ENCODE results near the gene CAMK1D.
"Not testable (repeated sequence)": the region's sequence is repeated elsewhere in the genome, so short reads cannot be mapped to it uniquely, and the experiment has no call there.

CAMK1D gene

DNA sequence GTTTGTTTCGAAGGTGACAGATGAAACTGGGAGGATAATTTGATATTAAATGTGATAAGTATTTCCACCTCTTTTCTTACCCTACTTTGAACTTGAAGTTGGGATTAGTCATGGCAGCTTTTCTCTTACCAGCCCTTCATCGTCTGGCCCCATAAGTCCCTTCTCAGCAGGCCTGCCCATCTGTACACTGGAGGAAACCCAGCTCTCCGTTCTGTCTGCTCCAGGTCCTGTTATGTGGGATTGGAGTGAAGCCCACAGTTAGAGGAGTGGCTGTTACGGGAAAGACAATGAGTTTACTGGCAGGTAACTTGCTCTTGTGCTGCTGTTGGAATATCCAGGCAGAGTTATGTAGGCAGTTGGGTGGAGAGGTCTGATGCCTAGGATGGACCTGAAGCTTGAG, 127.3 kb downstream of the CAMK1D start:
- no peak for DNase-seq

- no peak for DNase-seq
Measured at GRCh38 chr10:12479437-12479844, 130.1 kb downstream of the CAMK1D start.

DNA sequence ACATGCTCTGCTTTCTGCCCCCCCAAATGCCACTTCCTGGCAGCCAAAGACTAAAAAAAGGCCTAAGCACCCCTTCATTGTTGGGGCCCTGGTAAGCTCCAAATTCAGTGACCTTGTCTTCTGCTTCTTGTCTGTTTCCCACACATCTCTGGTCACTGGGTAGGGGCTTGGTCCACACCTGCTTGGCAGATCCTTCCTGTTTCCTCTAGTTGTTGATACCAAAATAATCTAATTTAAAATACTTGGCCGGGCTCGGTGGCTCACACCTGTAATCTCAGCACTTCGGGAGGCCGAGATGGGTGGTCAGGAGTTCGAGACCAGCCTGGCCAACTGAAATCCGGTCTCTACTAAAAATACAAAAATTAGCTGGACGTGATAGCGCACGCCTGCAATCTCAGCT, 130.6 kb downstream of the CAMK1D start:
- no peak for DNase-seq

GRCh38 chr10:12480440-12480839, 131.1 kb downstream of the CAMK1D start:
- DNase-seq: no peak

GRCh38 chr10:12481924-12482323, 132.6 kb downstream of the CAMK1D start:
- DNase-seq: no peak

- no peak for DNase-seq
Measured at GRCh38 chr10:12482587-12482986, 133.2 kb downstream of the CAMK1D start.

DNA sequence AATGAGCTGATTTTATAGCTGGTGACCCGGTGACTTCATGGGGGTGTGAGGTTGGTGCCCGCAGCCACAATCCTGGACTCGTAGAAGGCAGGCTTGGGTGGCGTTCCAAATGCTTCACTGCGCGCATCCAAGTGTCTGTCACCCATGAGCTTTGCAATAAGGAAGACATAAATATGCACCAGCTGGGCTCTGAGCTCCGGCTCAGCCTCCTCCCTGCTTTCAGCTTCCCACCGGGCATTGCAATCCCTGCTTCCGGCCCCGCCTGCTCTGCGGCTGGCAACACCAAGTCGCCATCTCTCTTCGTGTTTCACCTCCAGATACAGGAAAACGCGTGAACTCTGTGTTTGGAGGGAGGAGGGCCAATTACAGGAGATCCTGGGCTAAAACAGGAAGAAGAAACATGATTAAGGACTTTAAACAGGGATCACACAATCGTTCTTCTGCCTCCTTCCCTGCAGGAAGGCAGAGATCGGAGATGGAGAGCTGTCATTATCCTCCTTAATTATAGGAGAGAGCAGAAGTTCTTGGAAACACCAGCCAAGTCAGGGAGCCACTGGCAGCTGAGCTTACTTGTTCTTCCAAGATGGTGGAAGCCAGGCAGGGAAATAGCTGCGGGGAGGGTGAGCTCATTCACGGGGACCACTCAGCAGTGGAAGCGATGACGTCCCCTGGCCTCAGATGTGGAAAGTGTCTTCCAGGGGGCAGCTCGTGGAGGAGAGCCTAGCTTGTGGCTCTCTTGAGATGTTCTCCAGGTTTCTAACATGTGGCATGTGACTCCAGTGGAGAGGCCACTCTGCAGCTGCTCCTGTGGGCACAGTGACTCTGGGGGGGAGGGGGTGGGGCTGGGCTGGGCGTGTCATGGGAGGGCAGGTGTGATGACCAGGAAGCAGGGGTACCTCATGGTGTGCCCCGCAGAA, 134.9 kb downstream of the CAMK1D start:
- no peak for DNase-seq

GRCh38 chr10:12484941-12485805, 135.8 kb downstream of the CAMK1D start:
- no peak for DNase-seq

DNA sequence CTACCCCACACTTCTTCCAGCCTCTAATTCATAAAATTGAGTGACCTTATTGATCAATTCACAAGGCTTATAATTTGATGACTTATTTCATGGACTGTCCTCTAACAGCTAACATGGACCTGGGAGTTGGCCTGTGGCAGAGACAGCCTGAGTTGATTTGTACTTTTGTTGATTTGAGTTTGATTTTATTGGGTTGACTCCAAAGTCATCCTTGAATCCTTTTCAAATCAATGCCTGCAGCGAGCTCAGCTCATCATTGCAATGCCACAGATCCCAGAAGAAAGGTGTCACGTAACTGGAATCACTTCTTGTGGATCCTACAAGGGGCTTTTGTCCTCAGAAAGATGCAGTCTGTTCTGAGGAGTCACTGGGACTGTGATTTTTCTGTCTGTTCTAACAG, 138.0 kb downstream of the CAMK1D start:
- no peak for DNase-seq

- no peak for DNase-seq
Measured at GRCh38 chr10:12488626-12489025, 139.3 kb downstream of the CAMK1D start.

DNA sequence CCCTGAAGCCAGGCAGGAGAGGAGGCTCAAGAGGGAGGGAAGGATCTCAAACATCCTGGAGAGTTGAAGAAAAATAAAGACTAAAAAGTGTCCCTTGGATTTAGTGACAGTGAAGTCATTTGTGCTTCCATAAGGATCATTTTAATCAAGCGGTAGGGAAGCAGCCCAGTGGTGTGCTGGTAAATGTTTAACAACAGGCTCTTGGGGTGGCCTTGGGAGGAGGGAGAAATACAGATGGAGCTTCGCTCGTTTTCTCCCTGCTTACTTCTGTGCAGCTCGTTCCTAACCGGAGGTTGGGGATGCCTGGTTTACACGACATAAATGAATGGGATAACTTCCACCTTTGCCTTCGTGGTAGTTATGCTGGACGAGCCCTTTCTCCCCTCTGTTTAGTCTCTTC, 140.0 kb downstream of the CAMK1D start:
- DNase-seq: no peak

- DNase-seq: no peak
Measured at GRCh38 chr10:12489806-12490205, 140.5 kb downstream of the CAMK1D start.

DNA sequence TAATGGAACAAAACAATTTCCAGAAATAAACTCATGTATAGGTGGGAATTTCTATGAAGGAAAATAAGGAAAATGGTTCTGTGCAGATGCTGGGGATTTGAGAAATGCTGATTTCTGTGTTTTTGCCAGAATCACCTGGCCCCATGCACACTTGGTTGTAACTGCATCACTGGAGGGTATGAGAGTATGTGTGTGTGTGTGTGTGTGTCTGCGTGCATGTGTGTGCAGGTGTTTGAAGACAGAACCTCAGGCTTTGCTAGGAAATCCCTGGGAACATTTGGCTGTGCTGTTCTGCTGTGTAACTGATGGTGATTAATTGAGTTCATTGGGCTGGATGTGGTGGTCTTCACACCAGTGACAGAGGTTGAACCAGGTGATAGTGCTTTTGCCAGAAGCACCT, 141.6 kb downstream of the CAMK1D start:
- no peak for DNase-seq

- no peak for DNase-seq
Measured at GRCh38 chr10:12491491-12491890, 142.1 kb downstream of the CAMK1D start.

DNA sequence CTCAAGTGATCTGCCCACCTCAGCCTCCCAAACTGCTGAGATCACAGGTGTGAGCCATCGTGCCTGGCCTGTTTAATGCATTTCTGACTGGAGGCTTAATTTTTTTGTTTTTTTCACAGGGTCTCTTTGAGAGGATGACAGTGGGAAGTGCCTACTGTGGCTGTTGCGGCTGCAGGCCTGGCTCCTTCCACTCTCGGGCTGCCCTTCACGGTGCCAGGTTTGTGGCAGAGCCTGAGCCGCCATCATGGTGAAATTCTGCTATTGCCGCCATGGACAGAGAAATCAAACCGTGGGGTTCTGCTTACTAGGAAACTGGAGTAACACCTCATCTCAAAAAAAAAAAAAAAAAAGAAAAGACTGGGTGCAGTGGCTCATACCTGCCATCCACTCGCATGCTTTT, 142.7 kb downstream of the CAMK1D start:
- no peak for DNase-seq

- not testable (repeated sequence) for DNase-seq
Measured at GRCh38 chr10:12497046-12497445, 147.7 kb downstream of the CAMK1D start.

- no peak for DNase-seq
Measured at GRCh38 chr10:12499076-12499986, 150.0 kb downstream of the CAMK1D start.

- DNase-seq: no peak
Measured at GRCh38 chr10:12500381-12501303, 151.3 kb downstream of the CAMK1D start.

DNA sequence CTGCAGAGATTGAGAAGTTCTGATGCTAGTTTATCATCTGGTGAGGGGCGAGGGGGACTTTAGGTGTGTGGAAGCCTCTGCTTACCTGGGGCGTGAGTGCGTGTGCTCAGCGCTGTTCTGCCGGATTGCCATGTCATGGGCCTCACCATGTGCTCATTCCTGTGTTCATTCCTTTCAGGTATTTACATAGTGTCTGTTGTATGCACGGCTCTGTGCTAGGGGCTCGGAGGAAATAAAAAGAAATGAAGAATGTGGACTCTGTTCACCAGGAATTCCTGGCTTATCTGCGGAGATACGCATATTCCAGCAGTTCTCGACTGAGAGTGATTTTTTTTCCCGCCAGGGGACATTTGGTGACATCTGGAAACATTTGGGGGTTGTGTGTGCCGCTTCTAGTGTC, 152.0 kb downstream of the CAMK1D start:
- no peak for DNase-seq

DNA sequence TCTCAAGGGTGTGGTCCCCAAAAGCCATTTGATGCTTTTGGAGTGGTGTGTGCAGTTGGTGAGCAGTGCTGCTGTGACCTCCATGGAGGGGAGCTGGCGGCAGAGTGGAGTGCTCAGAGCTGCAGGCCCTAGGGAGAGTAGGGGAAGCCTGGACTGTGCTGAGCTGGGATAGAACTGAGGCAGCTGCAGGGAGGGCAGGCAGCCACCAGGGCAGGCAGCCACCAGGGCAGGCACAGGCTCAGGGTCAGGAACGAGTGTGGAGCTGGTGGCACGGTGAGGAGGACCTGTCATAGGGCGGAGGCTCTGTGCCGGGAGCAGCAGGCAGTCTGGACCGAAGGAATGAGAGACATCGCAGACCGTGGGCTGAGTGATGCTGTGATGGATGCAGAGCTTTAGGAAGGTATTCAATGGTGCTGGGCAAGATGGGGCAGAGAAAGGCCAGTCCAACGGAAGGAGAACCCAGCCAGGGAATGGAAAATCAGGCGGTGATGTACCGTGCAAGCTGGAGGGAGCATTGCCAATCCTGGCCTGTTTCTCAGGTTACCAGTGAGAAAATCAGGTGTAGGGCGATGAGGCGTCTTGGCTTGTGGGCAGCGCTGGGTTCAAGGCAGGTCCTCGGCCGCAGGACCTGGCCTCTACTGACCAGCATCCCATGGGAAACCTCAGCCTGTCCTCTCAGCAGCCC, 152.6 kb downstream of the CAMK1D start:
- no peak for DNase-seq
